Activated CD4-positive, alpha-beta memory T cell treated with anti-CD3 and anti-CD28 coated beads for 36 hours (primary cell): ENCODE results near the gene ELMOD3. TPM values are rescaled to one million over a fixed set of nuclear protein-coding genes. Genes with fewer than 3 reads are reported as not detected.

Source experiments
- CTCF ChIA-PET: fragments of 350-600 bp; sonication (Branson Sonifier 250); formaldehyde crosslinking; loops from one replicate; lab custom pipeline; 2021; ENCODE audit warnings: antibody characterized with exemption, inconsistent platforms; lab: Charles Lee
- POLR2A ChIA-PET: fragments of 350-600 bp; sonication (Branson Sonifier 250); formaldehyde crosslinking; loops from one replicate; lab custom pipeline; 2021; ENCODE audit warnings: antibody characterized with exemption; lab: Charles Lee
- DNase-seq: peaks from one replicate; pipeline ENCODE4 v3.0.0-alpha.2; 2020
- H3K27ac Mint-ChIP-seq: one replicate; pipeline ENCODE4 v1.8.0; 2021; ENCODE audit warnings: mixed read lengths
- H3K27me3 Mint-ChIP-seq: one replicate; pipeline ENCODE4 v1.8.0; 2021; ENCODE audit warnings: mixed read lengths
- H3K36me3 Mint-ChIP-seq: one replicate; pipeline ENCODE4 v1.8.0; 2021; ENCODE audit warnings: mixed read lengths
- H3K4me1 Mint-ChIP-seq: one replicate; pipeline ENCODE4 v1.8.0; 2021; ENCODE audit warnings: low read depth, mixed read lengths
- H3K4me3 Mint-ChIP-seq: one replicate; pipeline ENCODE4 v1.8.0; 2021; ENCODE audit warnings: mild to moderate bottlenecking, mixed read lengths
- H3K9me3 Mint-ChIP-seq: one replicate; pipeline ENCODE4 v1.8.0; 2021; ENCODE audit warnings: mixed read lengths
- intact Hi-C: fragments of 100-400 bp; cut with micrococcal nuclease; formaldehyde crosslinking; loops from one replicate; pipeline ENCODE4 v1.15.1; 2023
- total RNA-seq, 2 experiments: library from RNA; stranded (reverse); gene quantifications; one replicate each; pipeline ENCODE4 v1.2.3, GENCODE V29; 2021

ELMOD3 gene
- total RNA-seq, 2 experiments from 2014 or later, result 11.1 to 15.0 TPM

- Mint-ChIP-seq H3K27me3 (no peaks in the 10 kb centered on the region), H3K36me3 (no peaks in the 10 kb centered on the region), H3K4me1 (peaks cover 18% of the 10 kb centered on the region), H3K4me3 (no peak overlapping the region), H3K27ac (no peak overlapping the region), H3K9me3 (no peaks in the 10 kb centered on the region)
- intact Hi-C loops, result loop anchor here (2.0 kb wide), 4 partner anchors 17 to 285 kb away; partner anchors contain the start of gene USP39
- CTCF ChIA-PET, result interaction anchor here (0.6 to 8.0 kb wide), 12 partner anchors 9 to 394 kb away, joined by 3 to 328 read pairs (median 6); partner anchors contain the start of genes MAT2A and RNF181
- no peak for DNase-seq
- POLR2A ChIA-PET, result interaction anchor here (3.2 to 3.9 kb wide), 2 partner anchors 17 to 117 kb away, joined by 22 to 58 read pairs; partner anchors contain the start of gene MAT2A
Observed at GRCh38 chr2:85421260-85422071, 66.9 kb downstream of the ELMOD3 start.

- H3K36me3 Mint-ChIP-seq, result no peaks in the 10 kb centered on the region
- no peak for DNase-seq
- no peak overlapping the region for H3K27ac Mint-ChIP-seq
- CTCF ChIA-PET, result interaction anchor here (1.2 to 8.0 kb wide), 6 partner anchors 10 to 215 kb away, joined by 3 to 328 read pairs (median 16); partner anchors contain the start of gene MAT2A
- H3K9me3 Mint-ChIP-seq, result no peaks in the 10 kb centered on the region
- no peak overlapping the region for H3K4me3 Mint-ChIP-seq
- POLR2A ChIA-PET, result no interaction called here
- peaks cover 18% of the 10 kb centered on the region for H3K4me1 Mint-ChIP-seq
- H3K27me3 Mint-ChIP-seq, result no peaks in the 10 kb centered on the region
- intact Hi-C loops, result no loop called here
Observed at GRCh38 chr2:85422072-85422457, 67.5 kb downstream of the ELMOD3 start.

- Mint-ChIP-seq H3K27ac (no peak overlapping the region), H3K4me1 (peaks cover 15% of the 10 kb centered on the region), H3K36me3 (no peaks in the 10 kb centered on the region), H3K4me3 (no peak overlapping the region), H3K27me3 (no peaks in the 10 kb centered on the region), H3K9me3 (no peaks in the 10 kb centered on the region)
- CTCF ChIA-PET, result interaction anchor here (8.0 kb wide), 1 partner anchor 128 kb away, joined by 328 read pairs; no protein-coding TSS in a partner anchor
- DNase-seq, result no peak
- POLR2A ChIA-PET, result interaction anchor here (1.3 kb wide), 1 partner anchor 125 kb away, joined by 3 read pairs; no protein-coding TSS in a partner anchor
- intact Hi-C loops, result no loop called here
Observed at GRCh38 chr2:85423525-85423924, 69.0 kb downstream of the ELMOD3 start.

- no peak overlapping the region for H3K27ac Mint-ChIP-seq
- H3K4me1 Mint-ChIP-seq, result peaks cover 3% of the 10 kb centered on the region
- H3K4me3 Mint-ChIP-seq, result no peak overlapping the region
- POLR2A ChIA-PET, result interaction anchor here (1.0 kb wide), 1 partner anchor 114 kb away, joined by 3 read pairs; the partner anchor contains the start of gene MAT2A
- no peaks in the 10 kb centered on the region for H3K27me3 Mint-ChIP-seq
- CTCF ChIA-PET, result no interaction called here
- intact Hi-C loops, result no loop called here
- no peaks in the 10 kb centered on the region for H3K36me3 Mint-ChIP-seq
- DNase-seq, result no peak
- H3K9me3 Mint-ChIP-seq, result no peaks in the 10 kb centered on the region
Observed at GRCh38 chr2:85425588-85425987, 71.0 kb downstream of the ELMOD3 start.

- no peak overlapping the region for H3K27ac Mint-ChIP-seq
- ChIA-PET POLR2A (no interaction called here), CTCF (interaction anchor here (1.4 to 2.6 kb wide), 2 partner anchors 8 to 10 kb away, joined by 4 to 13 read pairs; partner anchors contain the start of gene SH2D6)
- no peaks in the 10 kb centered on the region for H3K9me3 Mint-ChIP-seq
- no peak overlapping the region for H3K4me3 Mint-ChIP-seq
- H3K4me1 Mint-ChIP-seq, result no peaks in the 10 kb centered on the region
- no peak for DNase-seq
- no peaks in the 10 kb centered on the region for H3K27me3 Mint-ChIP-seq
- no peaks in the 10 kb centered on the region for H3K36me3 Mint-ChIP-seq
- intact Hi-C loops, result no loop called here
Observed at GRCh38 chr2:85427300-85427835, 72.8 kb downstream of the ELMOD3 start.

GRCh38 chr2:85428343-85428881, 73.8 kb downstream of the ELMOD3 start:
- intact Hi-C loops, result no loop called here
- Mint-ChIP-seq H3K9me3 (no peaks in the 10 kb centered on the region), H3K27me3 (no peaks in the 10 kb centered on the region), H3K36me3 (no peaks in the 10 kb centered on the region), H3K4me1 (no peaks in the 10 kb centered on the region), H3K4me3 (no peak overlapping the region), H3K27ac (no peak overlapping the region)
- no peak for DNase-seq
- POLR2A ChIA-PET, result interaction anchor here (0.9 to 1.0 kb wide), 2 partner anchors 9 to 116 kb away, joined by 3 to 5 read pairs; no protein-coding TSS in a partner anchor
- CTCF ChIA-PET, result interaction anchor here (0.9 to 2.6 kb wide), 3 partner anchors 9 to 124 kb away, joined by 4 to 13 read pairs (median 5); partner anchors contain the start of gene SH2D6

- no peaks in the 10 kb centered on the region for H3K4me1 Mint-ChIP-seq
- no peaks in the 10 kb centered on the region for H3K9me3 Mint-ChIP-seq
- intact Hi-C loops, result no loop called here
- no peak overlapping the region for H3K4me3 Mint-ChIP-seq
- no peak overlapping the region for H3K27ac Mint-ChIP-seq
- ChIA-PET POLR2A (interaction anchor here (0.9 to 1.0 kb wide), 4 partner anchors 8 to 118 kb away, joined by 3 to 5 read pairs (median 4); no protein-coding TSS in a partner anchor), CTCF (interaction anchor here (0.9 to 2.6 kb wide), 3 partner anchors 10 to 123 kb away, joined by 5 to 13 read pairs (median 5); partner anchors contain the start of gene SH2D6)
- no peak for DNase-seq
- no peaks in the 10 kb centered on the region for H3K27me3 Mint-ChIP-seq
- no peaks in the 10 kb centered on the region for H3K36me3 Mint-ChIP-seq
Observed at GRCh38 chr2:85429213-85429923, 74.8 kb downstream of the ELMOD3 start.

- DNase-seq, result no peak
- CTCF ChIA-PET, result interaction anchor here (1.3 to 2.6 kb wide), 2 partner anchors 11 to 122 kb away, joined by 5 to 13 read pairs; partner anchors contain the start of gene SH2D6
- POLR2A ChIA-PET, result interaction anchor here (0.9 to 1.0 kb wide), 2 partner anchors 10 to 117 kb away, joined by 3 to 4 read pairs; no protein-coding TSS in a partner anchor
- Mint-ChIP-seq H3K9me3 (no peaks in the 10 kb centered on the region), H3K27me3 (no peaks in the 10 kb centered on the region), H3K27ac (no peak overlapping the region), H3K4me3 (no peak overlapping the region), H3K4me1 (no peaks in the 10 kb centered on the region), H3K36me3 (no peaks in the 10 kb centered on the region)
- intact Hi-C loops, result no loop called here
Observed at GRCh38 chr2:85429924-85430289, 75.3 kb downstream of the ELMOD3 start.

GRCh38 chr2:85430752-85431569, 76.4 kb downstream of the ELMOD3 start:
- POLR2A ChIA-PET, result no interaction called here
- Mint-ChIP-seq H3K4me3 (no peak overlapping the region), H3K9me3 (no peaks in the 10 kb centered on the region), H3K27me3 (no peaks in the 10 kb centered on the region), H3K36me3 (no peaks in the 10 kb centered on the region), H3K4me1 (no peaks in the 10 kb centered on the region), H3K27ac (no peak overlapping the region)
- intact Hi-C loops, result no loop called here
- CTCF ChIA-PET, result interaction anchor here (1.1 to 2.6 kb wide), 3 partner anchors 10 to 121 kb away, joined by 3 to 12 read pairs (median 5); no protein-coding TSS in a partner anchor
- DNase-seq, result no peak

GRCh38 chr2:85431570-85432205, 77.1 kb downstream of the ELMOD3 start:
- no peak overlapping the region for H3K27ac Mint-ChIP-seq
- H3K27me3 Mint-ChIP-seq, result no peaks in the 10 kb centered on the region
- intact Hi-C loops, result no loop called here
- POLR2A ChIA-PET, result no interaction called here
- no peaks in the 10 kb centered on the region for H3K4me1 Mint-ChIP-seq
- no peaks in the 10 kb centered on the region for H3K36me3 Mint-ChIP-seq
- no peak overlapping the region for H3K4me3 Mint-ChIP-seq
- no peaks in the 10 kb centered on the region for H3K9me3 Mint-ChIP-seq
- DNase-seq, result no peak
- CTCF ChIA-PET, result interaction anchor here (1.1 to 2.6 kb wide), 2 partner anchors 11 to 120 kb away, joined by 3 to 12 read pairs; no protein-coding TSS in a partner anchor
